Measurements from ENCODE around the gene B4GALNT4.
"Not testable (repeated sequence)": the region's sequence is repeated elsewhere in the genome, so short reads cannot be mapped to it uniquely, and the experiment has no call there.

Gene B4GALNT4

DNA sequence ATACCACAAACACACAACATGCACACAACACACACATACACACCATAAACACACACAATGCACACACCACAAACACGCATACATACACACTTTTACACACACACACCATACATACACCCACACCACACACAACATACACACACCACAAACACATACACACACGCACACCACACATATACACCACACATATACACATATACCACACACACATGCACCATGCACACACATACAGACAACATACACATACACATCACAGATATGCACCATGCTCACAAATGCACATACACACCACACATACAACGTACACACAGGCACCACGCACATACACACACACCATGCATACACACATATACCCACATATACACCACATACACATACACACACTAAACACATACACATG lies 11.7 kb upstream of the B4GALNT4 start:
- DNase-seq: no peak
- no peak overlapping the region for H3K4me3 ChIP-seq (ENCODE audit: low read depth, low read length)
- H3K36me3 ChIP-seq: no peaks in the 10 kb centered on the region
- no peaks in the 10 kb centered on the region for H3K4me1 ChIP-seq
- TF ChIP-seq CTCF (IDR thresholded peaks at IDR 0.05; ENCODE audit: low read depth, low read length): no peak
- no peaks in the 10 kb centered on the region for H3K9me3 ChIP-seq
- H3K27me3 ChIP-seq: no peaks in the 10 kb centered on the region

GRCh38 chr11:358129-358800 lies 11.0 kb upstream of the B4GALNT4 start:
- Histone ChIP-seq H3K4me1 (no peaks in the 10 kb centered on the region), H3K27me3 (no peaks in the 10 kb centered on the region), H3K36me3 (no peaks in the 10 kb centered on the region), H3K9me3 (no peaks in the 10 kb centered on the region), H3K4me3 (ENCODE audit: low read depth, low read length) (no peak overlapping the region)
- no peak for DNase-seq
- TF ChIP-seq CTCF (IDR thresholded peaks at IDR 0.05; ENCODE audit: low read depth, low read length): no peak

GRCh38 chr11:359181-359714 lies 10.1 kb upstream of the B4GALNT4 start:
- no peak for DNase-seq
- no peaks in the 10 kb centered on the region for H3K27me3 ChIP-seq
- H3K4me3 ChIP-seq (ENCODE audit: low read depth, low read length): no peak overlapping the region
- H3K36me3 ChIP-seq: no peaks in the 10 kb centered on the region
- TF ChIP-seq CTCF (IDR thresholded peaks at IDR 0.05; ENCODE audit: low read depth, low read length): no peak
- H3K4me1 ChIP-seq: no peaks in the 10 kb centered on the region
- H3K9me3 ChIP-seq: no peaks in the 10 kb centered on the region

DNA sequence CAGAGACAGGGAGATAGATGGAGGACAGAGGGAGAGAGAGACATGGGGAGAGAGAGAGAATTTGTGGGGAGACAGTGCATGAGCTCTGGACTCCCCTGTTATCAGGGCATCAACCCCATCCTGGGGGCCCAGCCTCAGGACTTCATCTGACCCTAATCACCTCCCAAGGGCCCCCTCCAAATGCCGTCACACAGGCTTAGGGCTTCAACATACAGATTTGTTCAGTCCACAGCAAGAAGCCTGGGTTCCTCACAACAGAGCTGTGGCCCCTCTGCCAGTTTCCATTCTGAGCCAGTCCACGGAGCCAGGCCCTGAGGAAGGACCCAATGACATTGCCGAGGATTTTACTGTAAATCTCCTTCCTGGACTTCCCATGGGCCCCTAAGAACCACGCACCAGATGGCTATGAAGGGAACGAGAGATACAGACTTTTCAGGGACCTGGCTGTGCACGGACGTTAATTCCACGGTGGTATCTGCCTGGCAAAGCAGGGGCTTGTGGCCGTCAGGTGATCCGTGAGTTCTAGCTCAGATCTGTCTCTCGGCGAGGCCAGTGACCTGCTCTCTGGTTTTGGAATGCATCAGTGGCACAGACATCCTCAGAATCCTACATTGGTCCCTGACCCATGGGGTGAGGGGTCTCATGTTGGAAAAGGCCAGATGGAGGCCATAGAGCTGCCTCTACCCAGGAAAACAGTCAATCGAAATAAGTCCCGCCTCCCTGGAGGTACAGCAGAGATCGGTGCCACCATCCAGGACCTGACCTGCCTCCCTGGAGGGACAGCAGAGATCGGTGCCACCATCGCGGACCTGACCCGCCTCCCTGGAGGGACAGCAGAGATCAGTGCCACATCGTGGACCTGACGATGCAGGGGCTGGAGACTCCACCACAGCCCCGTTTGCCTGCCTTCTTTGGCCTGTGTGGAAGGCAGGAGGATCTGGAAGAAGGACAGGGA lies 8.7 kb upstream of the B4GALNT4 start:
- Histone ChIP-seq H3K9me3 (no peaks in the 10 kb centered on the region), H3K36me3 (no peaks in the 10 kb centered on the region), H3K27me3 (no peaks in the 10 kb centered on the region), H3K4me1 (no peaks in the 10 kb centered on the region), H3K4me3 (ENCODE audit: low read depth, low read length) (no peak overlapping the region)
- DNase-seq: no peak
- no peak for TF ChIP-seq CTCF (IDR thresholded peaks at IDR 0.05; ENCODE audit: low read depth, low read length)

DNA sequence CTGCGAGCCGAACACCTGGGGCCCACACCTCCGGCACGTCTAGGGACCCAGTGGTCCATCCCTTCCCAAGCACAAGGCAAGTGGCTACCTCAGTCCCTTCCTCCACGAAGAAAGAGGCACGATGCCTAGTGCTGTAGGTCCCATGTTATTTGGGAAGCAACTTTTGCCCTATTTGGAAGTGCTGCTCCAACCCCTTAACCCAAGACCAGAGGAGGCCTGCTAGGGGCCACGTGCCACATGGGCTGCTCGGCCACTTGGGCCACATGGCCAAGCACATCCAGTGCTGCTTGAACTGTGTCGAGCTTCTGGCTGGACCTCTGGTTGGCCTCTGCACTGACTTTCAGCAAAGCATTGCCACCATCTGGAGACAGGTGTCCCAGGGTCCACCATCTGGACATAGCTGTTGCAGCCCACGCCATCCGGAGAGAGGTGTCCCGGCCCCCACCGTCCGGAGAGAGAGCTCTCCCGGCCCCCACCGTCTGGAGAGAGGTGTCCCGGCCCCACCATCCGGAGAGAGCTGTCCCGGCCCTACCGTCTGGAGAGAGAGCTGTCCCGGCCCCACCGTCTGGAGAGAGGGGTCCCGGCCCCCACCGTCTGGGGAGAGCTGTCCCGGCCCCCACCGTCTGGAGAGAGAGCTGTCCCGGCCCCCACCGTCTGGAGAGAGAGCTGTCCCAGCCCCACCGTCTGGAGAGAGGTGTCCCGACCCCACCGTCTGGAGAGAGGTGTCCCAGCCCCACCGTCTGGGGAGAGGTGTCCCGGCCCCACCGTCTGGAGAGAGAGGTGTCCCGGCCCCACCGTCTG lies 6.5 kb upstream of the B4GALNT4 start:
- H3K36me3 ChIP-seq: no peaks in the 10 kb centered on the region
- no peaks in the 10 kb centered on the region for H3K4me1 ChIP-seq
- TF ChIP-seq CTCF (IDR thresholded peaks at IDR 0.05; ENCODE audit: low read depth, low read length): no peak
- no peaks in the 10 kb centered on the region for H3K27me3 ChIP-seq
- no peak for DNase-seq
- H3K4me3 ChIP-seq (ENCODE audit: low read depth, low read length): no peak overlapping the region
- H3K9me3 ChIP-seq: no peaks in the 10 kb centered on the region

- H3K4me3 ChIP-seq (ENCODE audit: low read depth, low read length); H3K36me3 ChIP-seq; H3K4me1 ChIP-seq; DNase-seq; H3K27me3 ChIP-seq; H3K9me3 ChIP-seq: not testable (repeated sequence)
These were observed 5.9 kb upstream of the B4GALNT4 start for GRCh38 chr11:363443-363805.

Data from BE2C (cell line).